T-helper 1 cell treated with Interleukin-12 subunit alpha and Interleukin-12 subunit beta and Interleukin-4 antibody, amounts not matched to agents 30 ng/mL and 1 ng/mL, for 36 hours (primary cell): ENCODE results near the gene UBE2E1. TPM values are rescaled to one million over a fixed set of nuclear protein-coding genes. Genes with fewer than 3 reads are reported as not detected.

Experiments used
- intact Hi-C: fragments of 100-400 bp; cut with micrococcal nuclease; formaldehyde crosslinking; loops from one replicate; pipeline ENCODE4 v1.15.1; 2024
- total RNA-seq: library from RNA; stranded (reverse); gene quantifications from 2 replicates; pipeline ENCODE4 v1.2.3, GENCODE V29; 2022

The UBE2E1 gene
- total RNA-seq, 1 donor from 2014 or later = 70.1 TPM

- intact Hi-C loops = loop anchor here (2.0 to 10.0 kb wide), 2 partner anchors 1749 to 1873 kb away; partner anchors contain the start of gene TOP2B
These were observed 109.9 kb downstream of the UBE2E1 start for GRCh38 chr3:23915537-23916108.

GRCh38 chr3:23916152-23916885, 110.6 kb downstream of the UBE2E1 start:
- intact Hi-C loops = loop anchor here (2.0 to 10.0 kb wide), 2 partner anchors 1748 to 1872 kb away; partner anchors contain the start of gene TOP2B

- intact Hi-C loops = loop anchor here (1.0 to 10.0 kb wide), 8 partner anchors 28 to 1872 kb away; partner anchors contain the start of genes NR1D2, TOP2B, UBE2E1 and UBE2E2
These were observed 111.3 kb downstream of the UBE2E1 start, which contains the start of the genes NKIRAS1 and RPL15 for GRCh38 chr3:23916886-23917678. TSS of gene NKIRAS1 (minus strand) at chr3:23916990. CDS start at chr3:23910904, 6,086 bp downstream. TSS of gene RPL15 (plus strand) at chr3:23917132. CDS start at chr3:23917860, 728 bp downstream.

GRCh38 chr3:23917679-23918303, 112.0 kb downstream of the UBE2E1 start:
- intact Hi-C loops = loop anchor here (1.0 to 10.0 kb wide), 8 partner anchors 28 to 1871 kb away; partner anchors contain the start of genes NR1D2, TOP2B, UBE2E1 and UBE2E2

GRCh38 chr3:23918331-23918730, 112.6 kb downstream of the UBE2E1 start:
- intact Hi-C loops = loop anchor here (10.0 kb wide), 1 partner anchor 1746 kb away; the partner anchor contains the start of gene TOP2B

GRCh38 chr3:23919628-23920027, 113.9 kb downstream of the UBE2E1 start:
- intact Hi-C loops = loop anchor here (10.0 kb wide), 1 partner anchor 1745 kb away; the partner anchor contains the start of gene TOP2B

- intact Hi-C loops = no loop called here
These were observed 114.4 kb downstream of the UBE2E1 start for GRCh38 chr3:23920151-23920655.

- intact Hi-C loops = no loop called here
These were observed 115.3 kb downstream of the UBE2E1 start for GRCh38 chr3:23921052-23921511.

GRCh38 chr3:23923786-23924185, 118.0 kb downstream of the UBE2E1 start:
- intact Hi-C loops = no loop called here

GRCh38 chr3:23926246-23926645, 120.5 kb downstream of the UBE2E1 start:
- intact Hi-C loops = no loop called here

- intact Hi-C loops = no loop called here
These were observed 121.0 kb downstream of the UBE2E1 start for GRCh38 chr3:23926736-23927135.

GRCh38 chr3:23928524-23928923, 122.8 kb downstream of the UBE2E1 start:
- intact Hi-C loops = no loop called here

GRCh38 chr3:23931597-23931996, 125.8 kb downstream of the UBE2E1 start:
- intact Hi-C loops = no loop called here

- intact Hi-C loops = no loop called here
These were observed 126.8 kb downstream of the UBE2E1 start for GRCh38 chr3:23932571-23932970.

- intact Hi-C loops = no loop called here
These were observed 128.5 kb downstream of the UBE2E1 start for GRCh38 chr3:23934253-23934652.

GRCh38 chr3:23937296-23937695, 131.5 kb downstream of the UBE2E1 start:
- intact Hi-C loops = no loop called here

- intact Hi-C loops = no loop called here
These were observed 132.9 kb downstream of the UBE2E1 start for GRCh38 chr3:23938688-23939087.

- intact Hi-C loops = no loop called here
These were observed 135.0 kb downstream of the UBE2E1 start for GRCh38 chr3:23940775-23941174.
